IMR-90 (cell line): ENCODE measurements around the gene PLEKHF1. TPM values are rescaled to one million over a fixed set of nuclear protein-coding genes. Genes with fewer than 3 reads are reported as not detected.

Source experiments
- ATAC-seq: fragments of 200-7000 bp; cut with Tn5 transposase; 2 replicates; pipeline ENCODE4 v1.9.1; 2020; ENCODE audit warnings: low read depth, mild to moderate bottlenecking, moderate library complexity
- BruUV-seq: library from RNA; stranded (reverse); fragments of 400-500 nt; replicated peaks from 2 replicates; lab custom pipeline; 2021; lab: Mats Ljungman, UMichigan
- CTCF ChIA-PET: fragments of 300-600 bp; formaldehyde crosslinking; extraction: SDS; loops from one replicate; lab custom pipeline; 2021; ENCODE audit warnings: antibody characterized with exemption; lab: Yijun Ruan, JAX
- POLR2A ChIA-PET: fragments of 300-600 bp; sonication (Branson Sonifier 250); formaldehyde crosslinking; loops from one replicate; lab custom pipeline; 2022; ENCODE audit warnings: antibody characterized with exemption; ENCODE audit not compliant: unreplicated experiment; lab: Charles Lee
- DNase-seq: peaks from one replicate; pipeline ENCODE4 v3.0.0; 2013
- H2AFZ ChIP-seq: replicated peaks from 2 replicates; pipeline ENCODE3; 2013; ENCODE audit warnings: low read length, mild to moderate bottlenecking; ENCODE audit not compliant: poor library complexity
- H2AK5ac ChIP-seq: 2 replicates; pipeline ENCODE4 v1.6.1; 2013; ENCODE audit warnings: low read depth, low read length, inconsistent platforms
- H2AK9ac ChIP-seq: replicated peaks from 2 replicates; pipeline ENCODE3; 2013; ENCODE audit warnings: mild to moderate bottlenecking, low read depth, low read length, moderate library complexity; ENCODE audit not compliant: poor library complexity
- H2BK120ac ChIP-seq: 2 replicates; pipeline ENCODE4 v1.6.1; 2013; ENCODE audit warnings: low read depth, low read length, inconsistent platforms
- H2BK15ac ChIP-seq: 3 replicates; pipeline ENCODE4 v1.6.1; 2013; ENCODE audit warnings: low read depth, low read length, inconsistent platforms
- H2BK20ac ChIP-seq: 2 replicates; pipeline ENCODE4 v1.6.1; 2013; ENCODE audit warnings: low read depth, mild to moderate bottlenecking, inconsistent platforms, low read length, moderate library complexity
- H2BK5ac ChIP-seq: 2 replicates; pipeline ENCODE4 v1.6.1; 2013; ENCODE audit warnings: mild to moderate bottlenecking, low read depth, low read length, inconsistent platforms; ENCODE audit not compliant: poor library complexity, severe bottlenecking
- H3K14ac ChIP-seq: replicated peaks from 2 replicates; pipeline ENCODE4 v1.6.1; 2013; ENCODE audit warnings: low read depth, low read length, inconsistent platforms
- H3K18ac ChIP-seq: 2 replicates; pipeline ENCODE4 v1.6.1; 2013; ENCODE audit warnings: low read depth, low read length, control low read depth
- H3K23ac ChIP-seq: 2 replicates; pipeline ENCODE4 v1.6.1; 2013; ENCODE audit warnings: low read depth, low read length, inconsistent platforms
- H3K27ac ChIP-seq: 2 replicates; pipeline ENCODE4 v1.5.1; 2013; ENCODE audit warnings: mild to moderate bottlenecking, control low read depth, low read length; ENCODE audit not compliant: insufficient read depth
- H3K27me3 ChIP-seq: 2 replicates; pipeline ENCODE4 v1.6.1; 2013; ENCODE audit warnings: low read length; ENCODE audit not compliant: control insufficient read depth, insufficient read depth
- H3K36me3 ChIP-seq: 2 replicates; pipeline ENCODE4 v1.6.1; 2013; ENCODE audit warnings: low read length, mixed read lengths; ENCODE audit not compliant: control insufficient read depth, insufficient read depth
- H3K4ac ChIP-seq: 2 replicates; pipeline ENCODE4 v1.6.1; 2013; ENCODE audit warnings: low read depth, low read length, inconsistent platforms
- H3K4me1 ChIP-seq: 2 replicates; pipeline ENCODE4 v1.6.1; 2013; ENCODE audit warnings: low read length, mixed read lengths; ENCODE audit not compliant: control insufficient read depth, insufficient read depth
- H3K4me2 ChIP-seq: 2 replicates; pipeline ENCODE4 v1.6.1; 2013; ENCODE audit warnings: low read depth, mild to moderate bottlenecking, control low read depth, low read length, moderate library complexity
- H3K4me3 ChIP-seq: 2 replicates; pipeline ENCODE4 v1.5.1; 2013; ENCODE audit warnings: low read depth, mild to moderate bottlenecking, control low read depth, low read length, moderate library complexity; ENCODE audit not compliant: insufficient read depth
- H3K56ac ChIP-seq: 2 replicates; pipeline ENCODE4 v1.6.1; 2013; ENCODE audit warnings: low read length, inconsistent platforms; ENCODE audit not compliant: insufficient read depth; ENCODE audit errors: extremely low read depth
- H3K79me1 ChIP-seq, 2 experiments: 2 replicates each; pipeline ENCODE4 v1.6.1; 2013; ENCODE audit warnings: low read length in 2 of 2, inconsistent platforms in 1 of 2, low read depth in 1 of 2
- H3K9ac ChIP-seq: 2 replicates; pipeline ENCODE4 v1.6.1; 2013; ENCODE audit warnings: low read depth, low read length, control low read depth
- H3K9me1 ChIP-seq: 2 replicates; pipeline ENCODE4 v1.6.1; 2013; ENCODE audit warnings: low read length, inconsistent platforms; ENCODE audit not compliant: insufficient read depth
- H3K9me3 ChIP-seq: 2 replicates; pipeline ENCODE4 v1.6.1; 2013; ENCODE audit warnings: low read length; ENCODE audit not compliant: control insufficient read depth, insufficient read depth
- H4K20me1 ChIP-seq: 2 replicates; pipeline ENCODE4 v1.6.1; 2013; ENCODE audit warnings: low read length, inconsistent platforms; ENCODE audit not compliant: insufficient read depth
- H4K5ac ChIP-seq: 2 replicates; pipeline ENCODE4 v1.6.1; 2013; ENCODE audit warnings: mild to moderate bottlenecking, low read depth, low read length, control low read depth
- H4K8ac ChIP-seq, 2 experiments: 2 replicates each; pipeline ENCODE4 v1.6.1; 2013; ENCODE audit warnings: low read depth in 2 of 2, low read length in 2 of 2, control low read depth in 1 of 2, inconsistent platforms in 1 of 2
- H4K91ac ChIP-seq: 2 replicates; pipeline ENCODE4 v1.6.1; 2013; ENCODE audit warnings: low read depth, low read length, inconsistent platforms; ENCODE audit not compliant: insufficient read depth
- MAFK ChIP-seq: IDR thresholded peaks from 2 replicates; pipeline ENCODE4 v1.6.1; 2012; ENCODE audit warnings: low read depth, low read length, improper control_type of control experiment
- MAZ ChIP-seq: IDR thresholded peaks from 2 replicates; pipeline ENCODE4 v1.6.1; 2012; ENCODE audit warnings: low read depth, mild to moderate bottlenecking, low read length, improper control_type of control experiment, moderate library complexity, borderline replicate concordance
- MXI1 ChIP-seq: IDR thresholded peaks from 2 replicates; pipeline ENCODE4 v1.6.1; 2012; ENCODE audit warnings: low read depth, mild to moderate bottlenecking, low read length, moderate library complexity, borderline replicate concordance
- RCOR1 ChIP-seq: IDR thresholded peaks from 2 replicates; pipeline ENCODE4 v1.6.1; 2012; ENCODE audit warnings: mild to moderate bottlenecking, low read length, improper control_type of control experiment; ENCODE audit not compliant: insufficient replicate concordance
- RFX5 ChIP-seq: IDR thresholded peaks from 2 replicates; pipeline ENCODE4 v1.8.0; 2012; ENCODE audit warnings: low read depth, mild to moderate bottlenecking, low read length, moderate library complexity
- SMC3 ChIP-seq: fragments of 150-350 bp; IDR thresholded peaks from 2 replicates; pipeline ENCODE4 v1.6.1; 2016; ENCODE audit warnings: low read depth, mild to moderate bottlenecking, antibody characterized with exemption, low read length, moderate library complexity
- USF2 ChIP-seq: fragments of 150-350 bp; IDR thresholded peaks from 2 replicates; pipeline ENCODE4 v1.6.1; 2017; ENCODE audit warnings: mild to moderate bottlenecking, antibody characterized with exemption, low read length, low read depth
- WGBS, 2 experiments: methylation state at CpG; one replicate each; pipeline versions ENCODE4 v1.1.5 to v1.1.7; 2013; ENCODE audit warnings: missing lambda C conversion rate in 2 of 2; ENCODE audit not compliant: insufficient read length in 1 of 2; ENCODE audit errors: extremely low coverage in 2 of 2; 5-methylcytosine and 5-hydroxymethylcytosine counted together
- dilution Hi-C: fragments of 300-500 bp; cut with HindIII; formaldehyde crosslinking; loops from one replicate; pipeline ENCODE4 v1.14.3; 2018; ENCODE audit warnings: low sequenced_read_pairs; ENCODE audit not compliant: unreplicated experiment
- in situ Hi-C: fragments of 300-500 bp; cut with MboI; formaldehyde crosslinking; loops from 3 replicates; pipeline ENCODE4 v1.14.3; 2019; ENCODE audit warnings: low sequenced_read_pairs, inconsistent platforms, mixed read lengths
- intact Hi-C: fragments of 100-400 bp; cut with micrococcal nuclease; formaldehyde crosslinking; loops from 2 replicates; pipeline ENCODE4 v1.10.0; 2022
- polyA plus RNA-seq, 3 experiments: library from polyadenylated mRNA; depleted of rRNA; stranded (reverse); fragments of >200 nt; gene quantifications; 2 replicates each; pipeline ENCODE4 v1.2.3, GENCODE V29; 2012; ENCODE audit warnings: low replicate concordance in 1 of 3
- total RNA-seq: library from RNA; depleted of rRNA; stranded (reverse); fragments of >200 nt; gene quantifications from 2 replicates; pipeline ENCODE4 v1.2.3, GENCODE V29; 2012
- TF ChIP-seq, protein P1 (sequence below): conservative IDR thresholded peaks from 2 replicates; pipeline ENCODE4 v1.5.1; 2012; ENCODE audit warnings: mild to moderate bottlenecking, low read depth, low read length, improper control_type of control experiment

PLEKHF1 gene
- total and polyA plus RNA-seq, 2 of the 4 experiments (the other 2 are of a cell fraction), result 5.0 to 6.6 TPM

DNA sequence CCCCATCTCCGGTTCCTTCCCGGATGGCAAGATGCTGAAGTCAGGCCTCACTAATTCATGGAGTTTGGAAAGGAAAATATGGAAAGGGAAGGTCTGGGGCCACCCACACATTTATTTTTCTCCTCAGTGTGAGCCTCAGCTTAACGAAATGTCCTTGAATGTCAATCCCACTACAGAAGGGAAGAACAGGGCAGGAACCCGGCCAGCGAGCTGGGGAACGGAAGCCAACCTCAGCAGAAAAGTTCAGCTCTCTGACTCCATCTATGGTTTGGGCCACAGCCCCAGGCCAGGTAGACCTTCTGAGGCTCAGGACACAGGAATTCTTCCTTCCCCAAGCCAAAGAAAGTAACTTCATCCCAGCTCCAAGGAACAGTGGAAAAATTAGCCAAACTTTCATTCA lies 41.4 kb downstream of the PLEKHF1 start:
- POLR2A ChIA-PET, result no interaction called here
- in situ Hi-C loops, result no loop called here

More for the DNA sequence above, 41.4 kb downstream of the PLEKHF1 start:
- no peak overlapping the region for H3K4me3 ChIP-seq
- intact Hi-C loops (no loop called here), dilution Hi-C loops (no loop called here)
- no peak overlapping the region for H3K9ac ChIP-seq
- H2AFZ ChIP-seq, result no peak overlapping the region
- no peaks in the 10 kb centered on the region for H3K9me1 ChIP-seq
- no peak overlapping the region for H2AK5ac ChIP-seq
- no CpG with 5 or more reads among the region's 6 CpGs for WGBS, 2 experiments
- H3K36me3 ChIP-seq, result peaks cover 36% of the 10 kb centered on the region
- no peak overlapping the region for H4K91ac ChIP-seq
- H4K20me1 ChIP-seq, result peaks cover 12% of the 10 kb centered on the region; the same call in 1 of the 2 replicates
- H2BK20ac ChIP-seq, result no peak overlapping the region
- H3K27me3 ChIP-seq, result no peaks in the 10 kb centered on the region
- H2BK120ac ChIP-seq, result no peak overlapping the region
- H4K8ac ChIP-seq, result no peak overlapping the region
- DNase-seq (no peak), ATAC-seq (no peak)
- no peak overlapping the region for H3K4ac ChIP-seq
- CTCF ChIA-PET, result interaction anchor here (1.3 to 2.1 kb wide), 2 partner anchors 10 to 13 kb away, joined by 3 to 4 read pairs; no protein-coding TSS in a partner anchor
- no peak overlapping the region for H2BK15ac ChIP-seq
- no peak overlapping the region for H3K27ac ChIP-seq
- BruUV-seq, result no TSS peak
- H3K56ac ChIP-seq, result no peak overlapping the region
- no peak overlapping the region for H4K5ac ChIP-seq
- no peak for TF ChIP-seq MAZ
- no peak for TF ChIP-seq SMC3
- no peak for TF ChIP-seq MXI1
- no peak for TF ChIP-seq USF2
- TF ChIP-seq MAFK, result no peak
- TF ChIP-seq, protein P1, sequence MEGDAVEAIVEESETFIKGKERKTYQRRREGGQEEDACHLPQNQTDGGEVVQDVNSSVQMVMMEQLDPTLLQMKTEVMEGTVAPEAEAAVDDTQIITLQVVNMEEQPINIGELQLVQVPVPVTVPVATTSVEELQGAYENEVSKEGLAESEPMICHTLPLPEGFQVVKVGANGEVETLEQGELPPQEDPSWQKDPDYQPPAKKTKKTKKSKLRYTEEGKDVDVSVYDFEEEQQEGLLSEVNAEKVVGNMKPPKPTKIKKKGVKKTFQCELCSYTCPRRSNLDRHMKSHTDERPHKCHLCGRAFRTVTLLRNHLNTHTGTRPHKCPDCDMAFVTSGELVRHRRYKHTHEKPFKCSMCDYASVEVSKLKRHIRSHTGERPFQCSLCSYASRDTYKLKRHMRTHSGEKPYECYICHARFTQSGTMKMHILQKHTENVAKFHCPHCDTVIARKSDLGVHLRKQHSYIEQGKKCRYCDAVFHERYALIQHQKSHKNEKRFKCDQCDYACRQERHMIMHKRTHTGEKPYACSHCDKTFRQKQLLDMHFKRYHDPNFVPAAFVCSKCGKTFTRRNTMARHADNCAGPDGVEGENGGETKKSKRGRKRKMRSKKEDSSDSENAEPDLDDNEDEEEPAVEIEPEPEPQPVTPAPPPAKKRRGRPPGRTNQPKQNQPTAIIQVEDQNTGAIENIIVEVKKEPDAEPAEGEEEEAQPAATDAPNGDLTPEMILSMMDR, result no peak
- no peak for TF ChIP-seq RFX5
- no peak for TF ChIP-seq RCOR1
- no peak overlapping the region for H3K14ac ChIP-seq
- no peak overlapping the region for H3K18ac ChIP-seq
- H3K79me1 ChIP-seq, result peaks cover 20 to 36% of the 10 kb centered on the region in 2 experiments
- H3K4me1 ChIP-seq, result no peaks in the 10 kb centered on the region
- H3K4me2 ChIP-seq, result no peak overlapping the region
- H2AK9ac ChIP-seq, result no peak overlapping the region
- no peak overlapping the region for H3K23ac ChIP-seq
- no peaks in the 10 kb centered on the region for H3K9me3 ChIP-seq
- H2BK5ac ChIP-seq, result no peak overlapping the region
